IMR-90 (cell line): ENCODE results near the gene TPGS2. TPM values are rescaled to one million over a fixed set of nuclear protein-coding genes. Genes with fewer than 3 reads are reported as not detected.

Source experiments
- ATAC-seq: fragments of 200-7000 bp; cut with Tn5 transposase; 2 replicates; pipeline ENCODE4 v1.9.1; 2020; ENCODE audit warnings: low read depth, mild to moderate bottlenecking, moderate library complexity
- BruUV-seq: library from RNA; stranded (reverse); fragments of 400-500 nt; replicated peaks from 2 replicates; lab custom pipeline; 2021; lab: Mats Ljungman, UMichigan
- CTCF ChIA-PET: fragments of 300-600 bp; formaldehyde crosslinking; extraction: SDS; loops from one replicate; lab custom pipeline; 2021; ENCODE audit warnings: antibody characterized with exemption; lab: Yijun Ruan, JAX
- POLR2A ChIA-PET: fragments of 300-600 bp; sonication (Branson Sonifier 250); formaldehyde crosslinking; loops from one replicate; lab custom pipeline; 2022; ENCODE audit warnings: antibody characterized with exemption; ENCODE audit not compliant: unreplicated experiment; lab: Charles Lee
- DNase-seq: peaks from one replicate; pipeline ENCODE4 v3.0.0; 2013
- H2AFZ ChIP-seq: replicated peaks from 2 replicates; pipeline ENCODE3; 2013; ENCODE audit warnings: low read length, mild to moderate bottlenecking; ENCODE audit not compliant: poor library complexity
- H2AK5ac ChIP-seq: 2 replicates; pipeline ENCODE4 v1.6.1; 2013; ENCODE audit warnings: low read depth, low read length, inconsistent platforms
- H2AK9ac ChIP-seq: replicated peaks from 2 replicates; pipeline ENCODE3; 2013; ENCODE audit warnings: mild to moderate bottlenecking, low read depth, low read length, moderate library complexity; ENCODE audit not compliant: poor library complexity
- H2BK120ac ChIP-seq: 2 replicates; pipeline ENCODE4 v1.6.1; 2013; ENCODE audit warnings: low read depth, low read length, inconsistent platforms
- H2BK15ac ChIP-seq: 3 replicates; pipeline ENCODE4 v1.6.1; 2013; ENCODE audit warnings: low read depth, low read length, inconsistent platforms
- H2BK20ac ChIP-seq: 2 replicates; pipeline ENCODE4 v1.6.1; 2013; ENCODE audit warnings: low read depth, mild to moderate bottlenecking, inconsistent platforms, low read length, moderate library complexity
- H2BK5ac ChIP-seq: 2 replicates; pipeline ENCODE4 v1.6.1; 2013; ENCODE audit warnings: mild to moderate bottlenecking, low read depth, low read length, inconsistent platforms; ENCODE audit not compliant: poor library complexity, severe bottlenecking
- H3K14ac ChIP-seq: replicated peaks from 2 replicates; pipeline ENCODE4 v1.6.1; 2013; ENCODE audit warnings: low read depth, low read length, inconsistent platforms
- H3K18ac ChIP-seq: 2 replicates; pipeline ENCODE4 v1.6.1; 2013; ENCODE audit warnings: low read depth, low read length, control low read depth
- H3K23ac ChIP-seq: 2 replicates; pipeline ENCODE4 v1.6.1; 2013; ENCODE audit warnings: low read depth, low read length, inconsistent platforms
- H3K27ac ChIP-seq: 2 replicates; pipeline ENCODE4 v1.5.1; 2013; ENCODE audit warnings: mild to moderate bottlenecking, control low read depth, low read length; ENCODE audit not compliant: insufficient read depth
- H3K27me3 ChIP-seq: 2 replicates; pipeline ENCODE4 v1.6.1; 2013; ENCODE audit warnings: low read length; ENCODE audit not compliant: control insufficient read depth, insufficient read depth
- H3K36me3 ChIP-seq: 2 replicates; pipeline ENCODE4 v1.6.1; 2013; ENCODE audit warnings: low read length, mixed read lengths; ENCODE audit not compliant: control insufficient read depth, insufficient read depth
- H3K4ac ChIP-seq: 2 replicates; pipeline ENCODE4 v1.6.1; 2013; ENCODE audit warnings: low read depth, low read length, inconsistent platforms
- H3K4me1 ChIP-seq: 2 replicates; pipeline ENCODE4 v1.6.1; 2013; ENCODE audit warnings: low read length, mixed read lengths; ENCODE audit not compliant: control insufficient read depth, insufficient read depth
- H3K4me2 ChIP-seq: 2 replicates; pipeline ENCODE4 v1.6.1; 2013; ENCODE audit warnings: low read depth, mild to moderate bottlenecking, control low read depth, low read length, moderate library complexity
- H3K4me3 ChIP-seq: 2 replicates; pipeline ENCODE4 v1.5.1; 2013; ENCODE audit warnings: low read depth, mild to moderate bottlenecking, control low read depth, low read length, moderate library complexity; ENCODE audit not compliant: insufficient read depth
- H3K56ac ChIP-seq: 2 replicates; pipeline ENCODE4 v1.6.1; 2013; ENCODE audit warnings: low read length, inconsistent platforms; ENCODE audit not compliant: insufficient read depth; ENCODE audit errors: extremely low read depth
- H3K79me1 ChIP-seq, 2 experiments: 2 replicates each; pipeline ENCODE4 v1.6.1; 2013; ENCODE audit warnings: low read length in 2 of 2, inconsistent platforms in 1 of 2, low read depth in 1 of 2
- H3K9ac ChIP-seq: 2 replicates; pipeline ENCODE4 v1.6.1; 2013; ENCODE audit warnings: low read depth, low read length, control low read depth
- H3K9me1 ChIP-seq: 2 replicates; pipeline ENCODE4 v1.6.1; 2013; ENCODE audit warnings: low read length, inconsistent platforms; ENCODE audit not compliant: insufficient read depth
- H3K9me3 ChIP-seq: 2 replicates; pipeline ENCODE4 v1.6.1; 2013; ENCODE audit warnings: low read length; ENCODE audit not compliant: control insufficient read depth, insufficient read depth
- H4K20me1 ChIP-seq: 2 replicates; pipeline ENCODE4 v1.6.1; 2013; ENCODE audit warnings: low read length, inconsistent platforms; ENCODE audit not compliant: insufficient read depth
- H4K5ac ChIP-seq: 2 replicates; pipeline ENCODE4 v1.6.1; 2013; ENCODE audit warnings: mild to moderate bottlenecking, low read depth, low read length, control low read depth
- H4K8ac ChIP-seq, 2 experiments: 2 replicates each; pipeline ENCODE4 v1.6.1; 2013; ENCODE audit warnings: low read depth in 2 of 2, low read length in 2 of 2, control low read depth in 1 of 2, inconsistent platforms in 1 of 2
- H4K91ac ChIP-seq: 2 replicates; pipeline ENCODE4 v1.6.1; 2013; ENCODE audit warnings: low read depth, low read length, inconsistent platforms; ENCODE audit not compliant: insufficient read depth
- MXI1 ChIP-seq: IDR thresholded peaks from 2 replicates; pipeline ENCODE4 v1.6.1; 2012; ENCODE audit warnings: low read depth, mild to moderate bottlenecking, low read length, moderate library complexity, borderline replicate concordance
- POLR2A ChIP-seq: IDR thresholded peaks from 2 replicates; pipeline ENCODE4 v1.6.1; 2012; ENCODE audit warnings: mild to moderate bottlenecking, low read depth, low read length
- SMC3 ChIP-seq: fragments of 150-350 bp; IDR thresholded peaks from 2 replicates; pipeline ENCODE4 v1.6.1; 2016; ENCODE audit warnings: low read depth, mild to moderate bottlenecking, antibody characterized with exemption, low read length, moderate library complexity
- WGBS, 2 experiments: methylation state at CpG; one replicate each; pipeline versions ENCODE4 v1.1.5 to v1.1.7; 2013; ENCODE audit warnings: missing lambda C conversion rate in 2 of 2; ENCODE audit not compliant: insufficient read length in 1 of 2; ENCODE audit errors: extremely low coverage in 2 of 2; 5-methylcytosine and 5-hydroxymethylcytosine counted together
- dilution Hi-C: fragments of 300-500 bp; cut with HindIII; formaldehyde crosslinking; loops from one replicate; pipeline ENCODE4 v1.14.3; 2018; ENCODE audit warnings: low sequenced_read_pairs; ENCODE audit not compliant: unreplicated experiment
- in situ Hi-C: fragments of 300-500 bp; cut with MboI; formaldehyde crosslinking; loops from 3 replicates; pipeline ENCODE4 v1.14.3; 2019; ENCODE audit warnings: low sequenced_read_pairs, inconsistent platforms, mixed read lengths
- intact Hi-C: fragments of 100-400 bp; cut with micrococcal nuclease; formaldehyde crosslinking; loops from 2 replicates; pipeline ENCODE4 v1.10.0; 2022
- polyA plus RNA-seq, 3 experiments: library from polyadenylated mRNA; depleted of rRNA; stranded (reverse); fragments of >200 nt; gene quantifications; 2 replicates each; pipeline ENCODE4 v1.2.3, GENCODE V29; 2012; ENCODE audit warnings: low replicate concordance in 1 of 3
- total RNA-seq: library from RNA; depleted of rRNA; stranded (reverse); fragments of >200 nt; gene quantifications from 2 replicates; pipeline ENCODE4 v1.2.3, GENCODE V29; 2012

The TPGS2 gene
- total and polyA plus RNA-seq, 2 of the 4 experiments (the other 2 are of a cell fraction) = 201 to 294 TPM

- H3K4me2 ChIP-seq = no peak overlapping the region
- WGBS, 2 experiments = no CpG with 5 or more reads among the region's 4 CpGs
- H3K4ac ChIP-seq = no peak overlapping the region
- BruUV-seq = no TSS peak
- H2AFZ ChIP-seq = no peak overlapping the region
- H3K79me1 ChIP-seq = no peaks in the 10 kb centered on the region
- in situ Hi-C loops = no loop called here
- no peaks in the 10 kb centered on the region; the same call in 1 of the 2 replicates for H3K9me1 ChIP-seq
- no peak overlapping the region for H3K14ac ChIP-seq
- POLR2A ChIA-PET = no interaction called here
- no peak overlapping the region for H2AK5ac ChIP-seq
- TF ChIP-seq POLR2A = no peak
- no peak for TF ChIP-seq MXI1
- TF ChIP-seq SMC3 = no peak
- H3K36me3 ChIP-seq = peaks cover 22% of the 10 kb centered on the region
- no peak overlapping the region for H3K4me3 ChIP-seq
- H3K9me3 ChIP-seq = no peaks in the 10 kb centered on the region
- no peak overlapping the region for H2BK120ac ChIP-seq
- no peak overlapping the region for H3K56ac ChIP-seq
- dilution Hi-C loops = no loop called here
- no peak overlapping the region for H2BK5ac ChIP-seq
- intact Hi-C loops = no loop called here
- no peak overlapping the region for H4K5ac ChIP-seq
- no peak overlapping the region for H3K9ac ChIP-seq
- no peaks in the 10 kb centered on the region for H4K20me1 ChIP-seq
- H4K91ac ChIP-seq = no peak overlapping the region
- no peak overlapping the region for H2BK15ac ChIP-seq
- no peaks in the 10 kb centered on the region for H3K4me1 ChIP-seq
- H3K27ac ChIP-seq = no peak overlapping the region
- no peaks in the 10 kb centered on the region for H3K27me3 ChIP-seq
- H3K18ac ChIP-seq = no peak overlapping the region
- DNase-seq (no peak), ATAC-seq (no peak)
- H3K23ac ChIP-seq = no peak overlapping the region
- CTCF ChIA-PET = no interaction called here
- H2BK20ac ChIP-seq = no peak overlapping the region
- H2AK9ac ChIP-seq = no peak overlapping the region
- H4K8ac ChIP-seq = no peak overlapping the region
Measured at GRCh38 chr18:36792634-36793283, 36.0 kb downstream of the TPGS2 start.
